Activated T-cell treated with anti-CD3 and anti-CD28 coated beads, Interleukin-2, amount 50 U/mL, for 1 hour (primary cell): ENCODE results near the gene SRD5A1.

Source experiments
- DNase-seq: peaks from one replicate; pipeline ENCODE4 v3.0.0-alpha.2; 2020

Gene SRD5A1

GRCh38 chr5:6714226-6715041 lies 81.2 kb downstream of the SRD5A1 start:
- DNase-seq = peak; percentile 55

- no peak for DNase-seq
Measured at GRCh38 chr5:6715271-6715670, 82.0 kb downstream of the SRD5A1 start.

- peak; percentile 40 for DNase-seq
Measured at GRCh38 chr5:6715758-6716628, 82.8 kb downstream of the SRD5A1 start.

- no peak for DNase-seq
Measured at GRCh38 chr5:6716629-6717149, 83.4 kb downstream of the SRD5A1 start.

GRCh38 chr5:6717247-6717646 lies 84.0 kb downstream of the SRD5A1 start:
- DNase-seq = no peak

GRCh38 chr5:6717687-6718086 lies 84.4 kb downstream of the SRD5A1 start:
- no peak for DNase-seq

GRCh38 chr5:6718161-6718681 lies 85.0 kb downstream of the SRD5A1 start:
- no peak for DNase-seq

- DNase-seq = no peak
Measured at GRCh38 chr5:6718718-6719117, 85.5 kb downstream of the SRD5A1 start.

- DNase-seq = no peak
Measured at GRCh38 chr5:6719417-6719816, 86.2 kb downstream of the SRD5A1 start.

- DNase-seq = no peak
Measured at GRCh38 chr5:6719896-6720560, 86.8 kb downstream of the SRD5A1 start.

GRCh38 chr5:6720561-6720921 lies 87.3 kb downstream of the SRD5A1 start:
- no peak for DNase-seq

GRCh38 chr5:6721442-6721841 lies 88.2 kb downstream of the SRD5A1 start:
- no peak for DNase-seq

- no peak for DNase-seq
Measured at GRCh38 chr5:6722015-6722414, 88.8 kb downstream of the SRD5A1 start.

- no peak for DNase-seq
Measured at GRCh38 chr5:6723122-6723815, 90.0 kb downstream of the SRD5A1 start.

- DNase-seq = no peak
Measured at GRCh38 chr5:6723816-6724300, 90.6 kb downstream of the SRD5A1 start.
